ENCODE data around the gene ARVCF.

ARVCF gene

DNA sequence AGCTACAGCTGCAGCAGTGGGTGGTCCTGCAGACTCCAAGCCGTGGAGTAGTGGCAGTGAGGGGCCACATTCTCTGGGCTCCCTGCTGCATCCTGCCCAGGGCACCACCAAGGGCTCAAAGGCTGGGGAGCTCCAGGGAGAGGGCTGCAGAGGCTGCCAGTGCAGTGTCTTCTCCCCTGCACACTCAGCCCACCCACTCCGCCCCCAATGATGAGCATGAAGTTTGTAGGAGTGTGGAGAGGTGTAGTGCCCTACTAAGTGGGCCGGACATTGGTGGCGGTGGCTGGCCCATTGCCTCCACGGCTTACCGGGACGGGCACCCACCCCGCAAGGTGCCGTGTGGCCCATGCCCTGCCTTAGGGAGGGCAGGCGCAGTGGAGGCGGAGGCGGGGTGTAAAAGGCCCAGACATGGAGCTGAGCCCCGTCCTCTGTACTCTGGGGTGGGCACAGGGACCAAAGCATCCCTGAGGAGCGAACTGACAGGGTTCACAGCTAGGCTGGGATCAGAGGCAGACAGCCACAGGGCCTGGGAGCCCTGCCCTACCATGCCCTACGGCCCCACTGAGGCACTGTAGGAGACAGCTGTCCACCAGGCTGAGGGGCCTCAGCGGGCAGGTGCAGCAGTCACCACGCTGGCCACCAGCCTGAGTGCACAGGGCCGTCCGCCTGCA lies 18.9 kb downstream of the ARVCF start:
- DNase-seq, result no peak

DNA sequence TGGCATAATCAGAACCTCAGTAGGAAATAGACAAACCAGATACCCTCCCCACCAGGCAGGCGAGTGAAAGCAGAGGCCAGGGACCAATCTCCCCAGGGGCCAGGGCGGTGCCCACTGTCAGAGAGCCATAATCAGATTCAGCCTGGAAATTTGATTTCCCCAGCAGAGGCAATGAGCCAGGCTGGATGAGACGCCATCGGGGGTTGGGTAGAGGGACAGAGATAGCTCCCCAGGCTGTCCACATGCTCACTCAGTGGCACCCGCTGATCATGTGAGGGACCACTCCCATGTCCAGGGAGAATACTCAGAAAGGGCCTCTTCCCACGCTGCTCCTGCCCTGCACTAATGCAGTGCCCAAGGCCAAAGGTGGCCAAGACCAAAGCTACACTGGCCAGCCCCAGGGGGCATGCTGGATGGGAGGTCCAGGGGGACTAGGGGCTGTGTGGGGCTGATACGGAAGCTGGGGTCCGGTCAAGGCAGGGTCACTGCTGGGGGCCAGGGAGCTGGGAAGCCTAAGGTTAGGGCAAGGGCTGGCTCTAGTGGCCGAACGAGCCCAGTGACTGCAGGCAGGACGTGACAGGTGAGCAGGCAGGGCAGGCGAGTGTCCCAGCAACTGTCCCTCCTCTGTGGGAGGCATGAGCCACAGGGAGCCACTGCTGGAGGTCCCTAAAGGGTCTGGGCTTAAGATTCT lies 19.8 kb downstream of the ARVCF start:
- no peak for DNase-seq

DNA sequence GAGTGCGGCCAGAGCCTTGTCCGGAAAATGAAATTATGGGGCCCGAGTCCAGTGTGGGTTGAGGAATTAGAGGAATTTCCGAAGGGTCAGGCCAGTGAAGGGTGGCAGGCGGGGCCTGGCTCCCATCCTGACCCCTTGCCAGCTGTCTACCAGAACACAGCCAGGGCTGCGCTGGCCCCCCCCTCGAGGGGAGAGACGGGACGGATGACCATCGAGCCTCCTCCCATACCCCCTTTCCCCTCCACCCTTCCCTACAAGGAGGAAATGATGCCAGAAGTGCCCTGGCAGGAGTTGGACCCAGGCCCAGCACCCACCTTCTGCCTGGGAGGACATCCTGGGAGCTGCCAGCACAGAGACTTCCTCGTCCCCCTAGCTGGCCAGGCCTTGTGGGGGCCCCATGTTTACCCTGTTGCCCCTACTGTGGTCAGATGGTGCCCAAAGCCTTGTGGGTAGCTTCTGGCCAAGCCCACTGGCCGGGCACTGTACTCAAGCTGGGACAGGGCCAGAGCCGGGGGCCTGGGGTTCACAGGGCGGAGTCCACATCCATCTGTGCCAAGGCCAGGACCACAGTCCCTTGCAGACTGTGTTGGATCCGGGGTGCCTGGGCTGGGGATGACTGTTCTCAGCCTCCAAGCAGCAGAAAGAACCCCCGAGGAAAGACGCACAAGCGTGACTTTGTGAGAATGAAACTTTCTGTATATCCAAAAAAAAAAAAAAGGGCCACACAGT lies 20.8 kb downstream of the ARVCF start:
- no peak for DNase-seq

DNA sequence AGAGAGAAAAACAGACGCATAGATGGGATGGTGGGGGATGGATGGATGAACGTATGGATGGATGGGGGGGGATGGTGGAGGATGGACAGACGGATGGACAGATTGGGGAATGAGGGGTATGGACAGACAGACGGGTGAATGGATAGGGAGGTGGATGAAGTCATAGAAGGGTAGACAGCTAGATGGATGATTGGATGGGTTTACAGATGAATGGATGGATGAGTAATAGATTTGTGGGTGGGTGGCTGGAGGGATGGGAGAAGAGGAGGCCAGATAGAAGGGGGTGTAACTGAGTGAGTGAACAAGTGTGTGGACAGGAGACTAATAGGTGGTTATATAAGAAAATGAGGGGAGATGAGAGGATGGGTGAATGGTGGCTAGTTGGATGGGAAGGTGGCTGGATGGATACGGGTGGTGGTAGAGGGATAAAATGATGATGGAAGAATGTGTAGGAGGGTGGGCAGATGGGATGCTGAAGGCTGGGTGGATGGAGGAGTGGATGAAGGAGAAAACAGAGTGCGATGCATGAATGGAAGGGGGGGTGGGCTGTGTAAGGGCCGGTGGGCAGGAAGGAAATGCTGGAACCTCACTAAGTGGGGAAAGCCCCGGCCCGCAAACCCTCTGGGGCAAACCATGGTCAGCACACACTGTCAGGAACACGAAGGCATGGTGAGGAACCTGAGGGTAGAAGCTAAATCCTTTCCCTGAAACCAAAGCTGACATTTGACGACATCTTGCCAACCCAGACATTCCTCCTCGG lies 21.6 kb downstream of the ARVCF start:
- no peak for DNase-seq

DNA sequence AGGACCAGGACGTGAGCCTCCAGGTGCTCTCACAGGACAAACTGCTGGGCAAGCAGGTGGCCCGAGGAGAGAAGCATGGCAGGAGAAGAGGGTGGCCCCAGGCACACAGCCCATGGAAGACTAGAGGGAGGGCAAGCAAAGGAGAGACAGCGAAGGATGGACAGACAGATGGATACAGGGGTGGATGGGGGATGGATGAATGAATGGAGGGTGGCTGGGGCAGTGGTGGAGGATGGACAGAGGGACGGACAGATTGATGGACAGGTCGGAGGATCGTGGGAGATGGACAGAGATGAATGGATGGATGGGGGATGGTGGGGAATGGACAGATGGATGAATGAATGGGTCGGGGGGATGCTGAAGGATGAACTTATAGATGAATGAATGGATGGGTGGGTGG lies 22.7 kb downstream of the ARVCF start:
- DNase-seq, result no peak

DNA sequence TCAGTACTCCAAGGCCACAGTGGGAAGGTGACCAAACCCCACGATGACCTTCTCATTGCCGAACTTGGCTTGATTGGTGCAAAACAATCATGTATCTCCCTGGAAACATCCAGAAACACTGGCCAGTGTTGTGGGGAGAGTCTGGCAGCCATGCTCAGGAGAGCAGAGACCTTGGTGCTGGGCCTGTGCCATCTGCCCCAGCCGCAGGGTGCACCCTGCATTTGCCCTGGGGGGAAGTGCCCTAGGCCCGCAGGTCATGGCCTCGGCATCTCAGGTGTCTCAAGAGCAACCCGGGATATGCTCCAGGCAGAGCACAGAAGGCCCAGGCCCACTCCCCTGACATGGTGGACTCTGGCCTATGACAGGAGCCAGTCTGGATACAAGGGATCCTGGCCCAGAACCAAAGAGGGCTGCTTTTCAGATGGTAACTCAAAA lies 23.7 kb downstream of the ARVCF start:
- no peak for DNase-seq

DNA sequence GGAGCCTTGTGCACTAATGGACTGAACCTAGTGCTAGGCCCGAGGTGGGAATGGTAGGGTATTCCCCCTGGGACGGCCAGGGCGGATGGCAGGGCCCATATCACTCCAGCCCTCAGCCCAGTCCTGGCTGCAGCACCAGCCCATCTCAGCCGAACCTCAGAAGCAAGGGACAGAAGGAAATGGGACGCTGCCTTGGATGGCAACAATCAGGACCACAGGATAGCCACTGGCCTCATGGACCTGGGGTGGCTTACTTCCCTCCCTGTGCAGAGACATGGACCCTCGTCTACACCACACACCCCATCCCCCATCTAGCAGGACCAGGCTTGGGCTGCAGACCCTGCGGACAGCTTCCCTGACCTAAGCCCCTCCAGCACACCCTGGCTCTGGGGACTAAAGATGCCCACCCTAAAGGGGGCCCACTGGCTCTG lies 24.1 kb downstream of the ARVCF start:
- DNase-seq, result no peak

DNA sequence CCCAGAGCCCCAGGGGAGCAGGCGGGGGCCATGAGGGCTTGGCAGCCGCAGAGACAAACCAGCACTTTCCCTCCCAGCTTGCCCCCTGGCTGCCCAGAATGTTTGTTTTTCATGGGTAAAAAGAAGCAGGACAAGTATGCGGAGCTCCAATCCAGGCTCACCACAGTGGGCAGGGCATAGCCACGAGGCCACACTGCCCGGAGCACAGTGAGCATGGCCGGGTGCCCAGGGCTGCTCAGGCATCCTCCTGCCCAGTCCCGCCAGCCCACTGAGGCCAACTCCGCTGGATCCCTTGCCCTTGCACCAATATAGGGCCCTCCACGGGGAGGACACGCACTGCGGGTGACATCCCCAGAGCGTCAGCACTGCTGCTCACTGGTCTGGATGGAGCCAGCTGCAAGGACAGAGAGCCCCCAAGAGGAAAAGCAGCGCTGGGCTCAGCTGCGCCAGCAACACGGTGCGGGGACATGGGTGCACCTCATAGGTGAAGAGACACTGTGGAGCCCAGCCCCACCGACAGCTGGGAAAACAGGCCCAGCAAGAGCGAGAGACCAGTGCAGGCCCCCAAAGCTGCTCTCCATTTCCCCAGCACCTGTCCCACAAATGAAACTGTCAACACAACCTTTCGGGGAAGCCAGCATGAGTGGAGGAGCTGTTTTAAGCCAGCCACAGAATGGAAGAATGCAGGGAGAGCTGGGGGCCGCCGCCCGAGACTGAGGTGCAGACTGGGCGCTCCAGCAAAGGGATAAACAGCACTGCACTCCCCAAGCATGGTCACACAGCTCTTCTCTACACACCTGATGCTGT lies 24.8 kb downstream of the ARVCF start:
- no peak for DNase-seq

DNA sequence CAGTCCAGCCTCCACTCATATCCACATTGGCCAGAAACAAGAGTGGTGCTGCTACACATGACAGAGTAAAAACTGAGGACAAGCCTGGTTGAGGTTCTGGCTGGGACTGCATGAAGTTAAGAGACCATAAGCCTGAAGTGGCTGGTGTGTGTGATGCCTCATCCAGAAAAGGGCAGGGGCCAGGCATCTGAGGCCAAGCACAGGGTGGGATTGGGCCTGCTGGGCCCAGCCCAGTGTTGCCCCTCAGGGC lies 25.3 kb downstream of the ARVCF start:
- no peak for DNase-seq

DNA sequence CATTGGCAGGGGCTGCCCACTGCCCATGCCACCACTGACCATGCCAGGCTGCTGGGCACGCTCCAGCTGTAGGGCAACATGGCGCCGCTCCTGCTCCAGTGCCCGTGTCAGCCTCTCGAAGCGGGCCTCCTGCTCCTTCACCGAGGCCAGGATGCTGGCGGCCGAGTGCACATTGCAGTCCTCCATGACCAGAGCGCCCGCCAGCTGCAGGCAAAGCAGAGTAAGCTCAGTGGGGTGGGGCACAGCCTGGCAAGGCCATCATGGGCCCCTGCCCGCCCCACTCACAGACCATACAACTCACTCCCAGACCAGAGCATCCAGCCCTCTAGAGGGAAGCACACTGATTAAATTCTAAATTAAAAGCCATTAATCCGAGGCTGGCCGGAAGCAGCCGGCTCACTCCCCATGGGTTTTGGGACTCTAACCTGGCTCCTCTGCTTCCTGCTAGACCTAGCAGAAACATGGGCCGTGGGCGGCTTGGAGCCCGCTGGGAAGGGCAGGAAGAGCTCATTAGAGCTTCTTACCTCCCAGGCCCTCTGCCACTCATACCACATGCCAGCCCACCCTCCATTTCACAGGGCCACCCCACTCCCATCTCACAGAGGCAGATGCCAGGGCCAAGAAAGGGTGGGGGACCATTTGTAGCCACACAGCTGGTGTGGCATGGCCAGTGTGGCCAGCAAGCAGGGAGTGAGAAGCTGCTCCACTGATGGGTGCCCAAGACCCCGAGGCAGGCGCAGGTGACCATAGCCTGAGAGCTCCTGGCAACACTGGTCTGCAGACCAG lies 25.8 kb downstream of the ARVCF start:
- DNase-seq, result no peak

DNA sequence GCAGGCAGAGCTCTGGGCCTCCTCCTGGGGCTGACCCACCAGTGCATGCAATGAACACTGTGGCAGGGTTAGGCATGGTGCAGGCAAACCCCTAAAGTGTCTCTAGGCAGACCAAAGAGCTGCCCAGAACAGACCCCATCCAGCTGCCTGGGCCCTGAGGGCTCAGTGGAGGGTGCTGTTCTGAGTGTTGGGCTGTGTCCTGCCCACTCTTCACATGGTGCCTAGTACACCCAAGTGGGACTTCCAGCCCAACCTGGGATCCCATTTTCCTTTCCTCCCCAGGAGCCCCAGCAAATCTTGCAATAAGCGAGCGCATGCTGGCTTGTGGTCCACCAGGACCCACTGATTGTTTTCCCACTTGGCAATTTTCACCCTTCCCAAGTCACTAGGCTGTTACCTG lies 26.4 kb downstream of the ARVCF start:
- DNase-seq, result no peak

DNA sequence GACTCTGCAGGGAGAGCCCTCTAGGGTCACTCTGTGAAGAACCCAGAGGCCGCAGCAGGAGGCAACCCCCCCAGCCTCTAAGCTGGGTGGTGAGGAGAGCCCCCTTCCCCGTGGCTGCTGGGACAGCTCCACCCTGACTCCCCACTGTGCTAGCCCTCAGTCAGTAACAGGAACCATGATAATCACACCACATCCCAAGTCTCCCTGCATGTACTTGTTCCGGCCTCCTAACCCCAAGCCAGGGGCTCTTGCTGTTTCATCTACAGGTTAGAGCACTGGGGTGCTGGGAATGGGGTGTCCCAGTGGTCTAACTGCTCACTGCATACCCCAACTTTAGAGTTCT lies 26.9 kb downstream of the ARVCF start:
- DNase-seq, result no peak

DNA sequence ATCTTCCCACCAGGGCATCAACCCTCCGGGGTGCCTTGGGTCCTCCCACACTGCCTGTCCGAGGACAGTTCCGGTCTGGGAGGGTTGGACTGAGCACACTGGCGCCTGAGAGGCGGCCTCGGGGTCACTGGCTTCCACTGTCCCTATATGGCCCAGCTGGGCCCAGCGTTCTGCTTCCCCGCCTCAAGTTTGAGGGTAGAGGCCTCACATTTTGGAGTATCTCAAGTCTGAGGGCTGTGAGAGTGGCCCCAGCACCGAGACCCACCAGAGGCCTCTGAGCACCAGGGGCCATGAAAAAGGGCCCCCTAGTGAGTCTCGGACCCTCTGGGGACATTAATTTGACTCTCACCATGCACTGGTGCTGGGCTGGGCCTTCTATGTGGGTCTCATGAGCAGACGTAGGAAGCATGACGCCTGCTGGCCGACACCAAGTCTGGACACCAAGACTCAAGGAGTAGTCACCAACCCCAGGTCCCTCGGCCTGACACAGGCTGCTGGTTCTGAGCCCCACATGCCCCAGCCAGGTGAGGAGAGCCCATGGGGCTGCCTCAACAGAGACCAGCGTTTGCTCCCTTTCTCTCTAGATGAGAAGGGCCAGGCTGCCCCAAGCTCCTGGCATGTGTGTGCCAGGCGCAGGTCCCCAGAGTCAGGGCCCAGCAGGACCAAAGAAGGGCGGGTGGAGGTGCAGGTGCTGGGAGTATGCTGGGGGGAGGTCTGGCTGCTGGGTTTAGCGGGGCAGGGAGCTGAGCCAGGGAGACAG lies 27.5 kb downstream of the ARVCF start:
- DNase-seq, result no peak

DNA sequence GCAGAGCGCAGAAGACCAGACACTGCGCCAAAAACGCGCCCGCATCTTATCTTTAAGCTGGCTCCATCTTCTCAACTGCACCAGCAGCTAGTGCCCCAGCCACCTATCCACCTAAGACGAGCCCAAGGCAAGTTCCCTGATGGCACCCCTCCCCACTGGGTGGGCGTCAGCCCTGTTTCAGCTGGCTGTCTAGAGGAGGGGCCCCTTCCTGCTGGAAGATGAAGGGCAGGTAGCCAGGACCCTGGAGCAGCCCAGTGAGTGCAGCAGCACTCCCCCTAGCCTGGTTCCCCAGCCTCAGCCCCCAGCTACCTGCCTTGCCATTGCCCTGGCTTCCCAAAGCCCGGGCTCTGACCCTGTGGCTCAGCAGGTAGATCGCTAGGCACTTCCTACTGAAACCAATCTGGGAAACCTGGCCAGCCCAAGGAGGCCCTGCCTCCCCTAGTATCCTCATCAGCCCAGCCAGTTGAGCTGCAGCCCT lies 28.3 kb downstream of the ARVCF start:
- DNase-seq, result no peak

DNA sequence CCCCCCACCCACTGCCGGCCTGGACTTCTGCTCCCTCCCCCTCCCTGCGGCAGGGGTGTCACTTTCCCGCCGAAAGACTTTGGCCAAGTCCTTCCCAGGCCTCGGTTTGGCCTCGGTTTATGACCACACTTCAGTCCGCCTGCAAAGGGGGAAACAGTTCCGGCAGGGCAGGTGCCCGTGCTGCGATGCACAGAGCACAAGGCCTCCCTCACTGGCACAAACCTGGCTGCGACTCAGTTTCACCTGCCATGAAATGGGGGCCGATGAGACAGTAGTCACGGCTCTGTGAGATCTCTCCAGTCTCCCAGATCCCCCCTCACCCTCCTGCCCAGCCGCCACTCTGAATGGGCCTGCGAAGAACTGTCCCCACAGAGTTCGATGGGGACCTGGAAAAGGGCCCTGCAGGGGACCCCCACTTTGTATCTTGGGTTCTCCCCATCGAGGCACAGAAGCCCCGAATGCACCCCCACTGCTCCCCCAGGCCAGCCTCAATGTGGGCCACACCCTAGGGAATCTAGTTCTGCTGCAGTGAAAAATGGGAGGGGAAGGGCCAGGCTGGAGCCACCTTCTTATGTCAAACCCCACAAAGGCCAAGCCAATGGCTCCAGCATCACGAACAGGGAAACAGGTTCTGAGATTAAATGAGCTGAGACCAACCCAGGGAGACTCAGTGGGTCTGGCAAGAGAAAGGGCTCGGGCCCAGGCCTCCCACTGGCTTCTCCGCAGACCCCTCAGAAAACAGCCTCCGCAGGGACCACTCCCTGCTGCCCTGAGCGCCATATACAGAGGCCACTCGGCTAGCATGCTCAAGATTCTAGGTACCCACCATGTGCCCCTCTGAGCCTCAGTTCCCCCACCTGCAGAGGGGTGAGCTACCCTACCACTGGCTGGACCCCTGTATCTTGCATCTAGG lies 29.0 kb downstream of the ARVCF start:
- no peak for DNase-seq

DNA sequence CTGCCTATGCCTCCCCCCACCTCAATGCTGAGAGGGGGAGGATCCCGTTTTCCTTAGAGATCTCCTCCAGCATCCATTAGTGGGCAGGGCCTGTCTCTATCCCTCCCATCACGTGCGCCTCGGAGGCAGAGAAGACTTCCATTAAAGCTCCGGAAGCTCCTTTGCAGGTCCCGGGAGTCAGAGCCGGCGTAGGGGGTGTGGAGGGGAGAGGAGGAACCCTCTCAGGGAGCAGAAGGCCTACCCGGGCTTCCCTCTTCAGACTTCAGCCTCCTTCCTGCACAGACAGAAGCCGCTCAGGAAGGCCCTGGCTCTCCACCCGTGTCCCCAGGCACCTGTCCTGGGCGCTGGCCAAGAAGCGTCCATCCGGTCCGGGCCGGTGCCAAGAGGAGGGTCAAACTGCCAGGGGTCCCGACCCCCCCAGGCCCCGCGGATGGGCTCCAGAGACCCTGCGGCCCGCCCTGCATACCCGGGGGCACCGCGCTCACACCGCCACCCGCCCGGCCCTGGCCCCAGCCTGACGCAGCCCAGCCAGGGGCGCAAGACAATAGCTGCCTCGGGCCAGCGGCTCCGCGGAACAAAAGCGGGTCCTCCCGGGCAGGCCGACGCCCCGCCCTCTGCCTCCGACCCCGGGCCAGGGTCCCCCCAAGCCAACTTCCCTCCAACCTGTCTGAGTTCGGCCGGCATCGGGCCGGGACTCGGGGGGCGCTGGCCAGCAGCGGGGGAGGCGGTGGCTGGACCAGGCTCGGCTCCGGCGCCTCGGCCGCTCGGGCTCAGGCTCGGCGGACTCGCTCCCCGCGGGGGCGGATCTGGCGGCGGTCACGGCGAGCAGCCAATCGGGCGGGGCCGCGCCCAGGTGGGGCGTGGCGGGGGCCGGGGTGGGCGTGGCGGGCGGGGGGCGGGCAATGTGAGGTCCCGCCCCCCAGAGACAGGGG lies 29.9 kb downstream of the ARVCF start:
- DNase-seq, result peak; percentile 39 to 74

DNA sequence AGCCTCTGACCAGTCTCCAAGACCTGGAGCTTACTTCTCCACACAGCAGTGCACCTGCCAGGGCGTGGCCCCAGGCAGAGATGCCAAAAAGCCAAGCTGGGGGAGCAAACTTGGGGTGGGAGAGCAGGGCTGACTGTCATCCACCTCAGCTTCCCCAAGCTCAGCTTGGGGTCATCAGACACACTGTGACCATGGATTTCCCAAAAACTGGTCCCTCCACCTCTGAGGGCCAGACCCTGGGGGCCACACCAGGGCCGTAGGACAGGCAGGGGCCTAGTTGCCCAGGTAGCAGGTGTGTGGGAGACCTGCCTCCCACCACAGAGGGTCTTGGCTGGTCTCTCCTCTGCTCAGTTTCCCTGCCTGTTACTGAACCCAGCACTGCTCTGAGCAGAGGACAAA lies 30.6 kb downstream of the ARVCF start:
- no peak for DNase-seq

DNA sequence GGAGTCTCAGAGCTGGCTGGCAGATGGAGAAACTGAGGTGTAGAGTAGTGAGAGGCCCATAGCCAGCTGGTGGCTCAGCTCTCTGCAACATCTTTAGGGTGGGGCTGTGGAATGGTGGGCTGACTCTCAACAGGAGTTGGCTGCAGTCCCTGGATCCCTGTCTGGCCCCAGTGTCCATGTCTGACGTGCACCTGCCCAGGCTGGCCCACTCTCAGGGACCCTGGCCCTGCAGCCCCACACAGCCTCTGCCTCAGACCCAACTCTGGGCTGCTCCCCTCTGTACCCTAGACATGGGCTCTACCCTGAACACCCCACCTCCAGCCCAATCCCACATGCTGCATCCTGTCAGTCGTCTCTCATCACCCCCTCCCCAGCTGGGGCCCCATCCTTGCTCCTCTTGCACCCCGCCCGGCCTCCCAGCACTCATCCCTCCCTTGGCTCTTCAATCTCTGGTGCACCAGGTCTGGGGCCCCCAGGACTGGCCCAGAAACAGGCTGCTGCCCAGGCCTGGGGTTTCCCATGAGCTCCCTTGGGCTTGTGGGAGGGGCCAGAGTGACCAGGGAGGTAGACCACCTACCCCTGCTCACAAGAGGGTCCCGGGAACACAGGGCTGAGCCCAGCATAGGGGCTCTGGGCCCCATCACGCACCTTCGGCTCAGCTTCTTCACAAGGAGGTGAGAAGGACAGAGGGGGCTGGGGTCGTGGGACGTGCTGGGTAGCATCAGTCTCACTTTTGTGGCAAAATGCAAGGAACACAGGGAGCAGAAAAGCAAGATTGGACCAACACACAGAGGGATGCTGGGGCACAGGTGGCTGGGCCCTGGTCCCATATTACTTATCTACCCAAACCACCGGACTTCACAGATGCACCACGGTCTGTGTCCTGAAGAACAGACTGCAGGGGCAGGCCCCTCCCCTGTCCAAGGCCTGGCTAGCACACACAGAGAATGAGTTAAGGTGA lies 31.5 kb downstream of the ARVCF start:
- DNase-seq, result no peak

Data from NCI-H1930 (cell line).